MM.1S (cell line): ENCODE measurements around the gene FCRL6.

Source experiments
- CTCF ChIP-seq: fragments of 300-600 bp; sonication (generic); IDR thresholded peaks from 2 replicates; pipeline ENCODE4 v1.5.1; 2016; ENCODE audit warnings: antibody characterized with exemption, low read length, mixed read lengths
- EZH2 ChIP-seq: fragments of 300-600 bp; sonication (generic); optimal IDR thresholded peaks from 2 replicates; pipeline ENCODE3; 2017; ENCODE audit warnings: low read depth, mild to moderate bottlenecking, antibody characterized with exemption, low read length, mixed read lengths
- EZH2phosphoT487 ChIP-seq: fragments of 300-600 bp; sonication (generic); IDR thresholded peaks from 2 replicates; pipeline ENCODE4 v1.6.1; 2018; ENCODE audit warnings: antibody characterized with exemption, low read length

GRCh38 chr1:159839116-159839849 is 37.1 kb downstream of the FCRL6 start:
- TF ChIP-seq EZH2 (no peak), CTCF (no peak), EZH2phosphoT487 (no peak)
